ENCODE measurements around the gene MPZL1.

Gene MPZL1

DNA sequence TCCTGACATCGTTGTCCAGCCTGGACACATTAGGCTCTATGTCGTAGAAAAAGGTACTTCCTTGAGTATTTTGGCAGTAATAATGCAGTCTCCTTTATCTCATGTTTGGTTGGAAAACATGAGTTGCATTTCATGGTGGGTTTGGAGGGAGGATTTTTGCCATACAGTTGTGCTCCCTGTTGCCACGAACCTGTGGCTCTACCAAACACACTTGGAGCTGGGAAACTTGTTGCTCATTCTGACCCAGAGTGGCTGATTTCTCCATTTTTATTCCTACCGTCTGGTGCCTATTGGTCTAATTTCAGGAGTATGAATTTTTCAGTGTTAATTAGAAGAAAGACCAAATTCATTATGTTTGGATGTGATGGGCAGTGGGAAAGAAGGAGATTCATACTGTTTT, 50.7 kb downstream of the MPZL1 start:
- TF ChIP-seq, protein P1, sequence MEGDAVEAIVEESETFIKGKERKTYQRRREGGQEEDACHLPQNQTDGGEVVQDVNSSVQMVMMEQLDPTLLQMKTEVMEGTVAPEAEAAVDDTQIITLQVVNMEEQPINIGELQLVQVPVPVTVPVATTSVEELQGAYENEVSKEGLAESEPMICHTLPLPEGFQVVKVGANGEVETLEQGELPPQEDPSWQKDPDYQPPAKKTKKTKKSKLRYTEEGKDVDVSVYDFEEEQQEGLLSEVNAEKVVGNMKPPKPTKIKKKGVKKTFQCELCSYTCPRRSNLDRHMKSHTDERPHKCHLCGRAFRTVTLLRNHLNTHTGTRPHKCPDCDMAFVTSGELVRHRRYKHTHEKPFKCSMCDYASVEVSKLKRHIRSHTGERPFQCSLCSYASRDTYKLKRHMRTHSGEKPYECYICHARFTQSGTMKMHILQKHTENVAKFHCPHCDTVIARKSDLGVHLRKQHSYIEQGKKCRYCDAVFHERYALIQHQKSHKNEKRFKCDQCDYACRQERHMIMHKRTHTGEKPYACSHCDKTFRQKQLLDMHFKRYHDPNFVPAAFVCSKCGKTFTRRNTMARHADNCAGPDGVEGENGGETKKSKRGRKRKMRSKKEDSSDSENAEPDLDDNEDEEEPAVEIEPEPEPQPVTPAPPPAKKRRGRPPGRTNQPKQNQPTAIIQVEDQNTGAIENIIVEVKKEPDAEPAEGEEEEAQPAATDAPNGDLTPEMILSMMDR (IDR thresholded peaks at IDR 0.05; ENCODE audit: low read length, missing control alignments): no peak
- no peak overlapping the region for H3K4me3 ChIP-seq (replicated peaks; ENCODE audit: low read depth, low read length)
- DNase-seq (ENCODE audit: low read depth): no peak

DNA sequence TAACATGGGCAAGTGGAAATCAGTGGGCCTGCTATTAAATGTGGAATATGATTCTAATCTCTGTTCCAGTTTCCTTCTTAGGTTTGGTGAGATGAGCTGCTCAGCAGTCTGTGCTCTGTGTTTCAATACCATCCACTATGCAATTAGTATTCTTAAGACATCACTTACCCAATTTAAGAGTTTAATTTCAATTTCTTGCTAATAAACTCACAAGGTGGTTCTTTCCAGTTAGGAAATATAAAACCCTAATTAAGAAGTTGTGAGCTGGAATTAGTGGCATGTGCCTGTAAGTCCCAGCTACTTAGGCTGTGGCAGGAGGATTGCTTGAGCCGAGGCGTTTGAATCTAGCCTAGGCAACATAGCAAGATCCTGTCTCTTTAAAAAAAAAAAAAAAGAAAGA, 51.7 kb downstream of the MPZL1 start:
- no peak overlapping the region for H3K4me3 ChIP-seq (replicated peaks; ENCODE audit: low read depth, low read length)
- no peak for DNase-seq (ENCODE audit: low read depth)
- TF ChIP-seq, protein P1 (IDR thresholded peaks at IDR 0.05; ENCODE audit: low read length, missing control alignments): no peak

DNA sequence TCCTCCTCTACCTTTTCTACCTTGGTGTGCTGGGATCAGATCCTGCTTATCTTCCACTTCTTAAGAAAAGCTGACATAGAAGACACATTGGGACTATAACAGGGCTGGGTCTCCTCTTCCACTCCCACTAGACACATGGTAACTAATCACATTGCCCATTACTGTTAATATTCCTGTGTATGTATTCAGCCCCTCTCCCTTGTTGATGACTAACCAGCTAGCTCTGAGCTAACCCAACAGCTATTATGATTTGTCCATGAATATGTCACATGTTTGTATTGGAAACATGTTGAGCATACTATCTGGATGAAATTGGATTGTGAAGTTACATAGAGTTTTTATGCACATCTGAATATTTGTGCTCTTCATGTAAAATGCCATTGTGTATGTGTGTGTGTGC, 52.9 kb downstream of the MPZL1 start:
- DNase-seq (ENCODE audit: low read depth): peak; percentile 46
- TF ChIP-seq, protein P1 (IDR thresholded peaks at IDR 0.05; ENCODE audit: low read length, missing control alignments): no peak
- H3K4me3 ChIP-seq (replicated peaks; ENCODE audit: low read depth, low read length): no peak overlapping the region

DNA sequence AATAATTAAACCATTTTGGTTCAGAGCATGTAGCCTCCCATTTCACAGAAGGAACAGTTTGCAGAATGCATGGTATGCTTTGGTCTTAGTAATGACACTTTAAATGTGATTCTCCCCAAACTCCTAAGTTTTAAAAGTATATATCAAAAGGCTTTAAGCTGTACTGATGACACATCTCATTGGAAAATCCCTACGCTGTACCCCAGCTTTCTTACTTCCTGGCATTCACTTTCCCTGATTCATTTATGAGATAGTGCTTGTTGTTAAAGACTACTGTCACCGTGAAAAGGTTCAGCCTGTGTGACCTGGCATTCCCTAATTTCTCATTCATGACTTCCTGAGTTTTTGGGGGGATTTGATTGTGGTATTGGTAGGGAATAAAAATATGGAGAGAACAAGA, 53.4 kb downstream of the MPZL1 start:
- TF ChIP-seq, protein P1 (IDR thresholded peaks at IDR 0.05; ENCODE audit: low read length, missing control alignments): no peak
- no peak overlapping the region for H3K4me3 ChIP-seq (replicated peaks; ENCODE audit: low read depth, low read length)
- peak; percentile 56 for DNase-seq (ENCODE audit: low read depth)

DNA sequence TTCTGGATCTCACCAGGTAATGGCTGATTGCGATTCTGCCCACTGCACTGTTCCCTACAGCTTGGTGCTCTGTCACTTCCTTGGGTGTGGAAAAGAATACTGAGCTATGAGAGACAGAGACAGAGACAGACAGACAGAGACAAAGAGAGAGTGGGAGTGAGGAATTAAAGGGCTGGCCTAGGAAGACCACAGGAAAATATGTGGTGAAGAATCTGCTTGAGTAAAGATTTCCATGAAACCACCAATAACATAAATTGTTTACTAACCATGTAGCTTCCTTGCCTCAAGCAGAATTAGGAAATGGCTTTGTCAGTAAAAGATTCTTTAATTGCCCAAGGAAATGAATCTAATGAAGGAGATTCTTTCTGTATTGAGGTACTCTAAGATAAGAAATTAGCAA, 54.4 kb downstream of the MPZL1 start:
- TF ChIP-seq, protein P1 (IDR thresholded peaks at IDR 0.05; ENCODE audit: low read length, missing control alignments): no peak
- peak; percentile 41 for DNase-seq (ENCODE audit: low read depth)
- H3K4me3 ChIP-seq (replicated peaks; ENCODE audit: low read depth, low read length): no peak overlapping the region

DNA sequence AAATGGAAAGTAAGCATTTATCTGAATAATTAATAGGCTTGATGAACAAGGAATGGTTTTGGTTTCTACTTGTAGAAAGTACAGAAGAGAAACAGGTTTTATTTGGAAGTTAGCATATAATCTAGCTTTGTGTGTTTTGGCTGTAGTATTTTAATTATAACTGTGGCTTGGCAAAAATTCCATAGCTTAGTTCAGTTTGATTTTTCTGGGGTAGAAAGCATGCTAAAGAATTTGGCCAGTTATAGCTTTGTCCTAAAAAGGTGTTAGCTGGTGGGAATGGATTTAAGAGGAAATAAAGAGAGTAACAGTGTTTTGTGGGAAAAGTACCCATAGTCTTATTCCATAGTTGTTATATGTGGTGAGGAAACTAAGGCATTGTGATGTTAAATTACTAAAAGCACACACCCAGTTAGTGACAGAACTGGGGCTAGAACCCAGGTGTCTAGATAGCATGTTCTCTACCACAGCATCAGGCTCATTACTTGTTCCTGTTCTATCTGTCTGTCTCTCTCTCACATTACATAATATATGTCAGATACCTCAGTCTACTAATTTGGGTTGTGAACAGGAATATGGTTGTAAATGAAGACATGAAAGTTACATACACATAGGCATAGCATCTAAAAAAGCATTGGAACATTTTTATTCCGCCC, 55.0 kb downstream of the MPZL1 start:
- no peak overlapping the region for H3K4me3 ChIP-seq (replicated peaks; ENCODE audit: low read depth, low read length)
- DNase-seq (ENCODE audit: low read depth): no peak
- TF ChIP-seq, protein P1 (IDR thresholded peaks at IDR 0.05; ENCODE audit: low read length, missing control alignments): no peak

DNA sequence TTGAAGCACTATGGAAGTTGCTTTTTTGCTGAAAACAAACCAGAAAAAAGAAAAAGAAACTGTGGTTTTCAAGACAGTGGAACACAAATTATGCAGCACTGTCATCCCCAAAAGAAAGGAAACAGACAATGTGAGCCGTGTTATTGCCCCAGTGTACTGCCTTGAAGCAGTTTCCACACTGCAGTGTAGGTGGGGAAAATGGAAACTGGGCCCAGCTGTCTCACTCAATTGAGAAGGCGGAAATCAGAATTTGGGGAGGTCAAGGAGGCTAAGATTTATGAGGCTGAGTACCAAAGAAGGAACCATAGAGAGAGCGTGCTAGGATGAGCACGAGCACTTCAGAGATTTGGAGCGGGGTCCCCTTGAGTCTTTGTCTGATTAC, 55.5 kb downstream of the MPZL1 start:
- no peak for DNase-seq (ENCODE audit: low read depth)
- TF ChIP-seq, protein P1 (IDR thresholded peaks at IDR 0.05; ENCODE audit: low read length, missing control alignments): no peak
- no peak overlapping the region for H3K4me3 ChIP-seq (replicated peaks; ENCODE audit: low read depth, low read length)

All from fibroblast of pulmonary artery (primary cell).